GM19395 (cell line): ENCODE results near the gene SRRM3.
"Not testable (repeated sequence)": the region's sequence is repeated elsewhere in the genome, so short reads cannot be mapped to it uniquely, and the experiment has no call there.

ENCODE experiments used
- ATAC-seq: cut with Tn5 transposase; IDR thresholded peaks from one replicate; pipeline ENCODE4 v1.9.1; 2021; ENCODE audit warnings: mild to moderate bottlenecking, moderate library complexity; ENCODE audit not compliant: unreplicated experiment

Gene SRRM3

GRCh38 chr7:76335417-76335816 is 133.7 kb downstream of the SRRM3 start:
- not testable (repeated sequence) for ATAC-seq

DNA sequence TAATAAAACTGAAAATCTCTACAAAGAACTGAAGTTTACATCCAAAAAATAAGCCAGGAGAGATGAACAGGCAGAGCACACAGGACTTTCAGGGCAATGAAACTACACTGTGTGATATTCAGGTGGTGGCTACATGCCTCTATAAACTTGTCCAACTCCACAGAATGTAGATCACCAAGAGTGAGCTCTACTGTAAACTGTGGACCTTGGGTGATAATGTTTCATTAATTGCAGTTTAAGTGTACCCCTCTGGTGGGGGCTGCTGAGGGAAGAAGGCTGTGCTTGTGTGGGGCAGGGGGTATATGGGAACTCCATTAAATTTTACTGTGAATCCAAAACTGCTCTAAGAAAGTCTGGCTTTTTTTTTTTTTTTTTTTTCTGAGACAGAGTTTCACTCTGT is 134.4 kb downstream of the SRRM3 start:
- no peak for ATAC-seq
